Activated CD4-positive, alpha-beta T cell treated with anti-CD3 and anti-CD28 coated beads for 1 hour (primary cell): ENCODE results near the gene EP400.

Experiments
- DNase-seq: peaks from one replicate; pipeline ENCODE4 v3.0.0-alpha.2; 2020

EP400 gene

GRCh38 chr12:131913666-131914065 is 36.1 kb upstream of the EP400 start:
- no peak for DNase-seq

- DNase-seq: no peak
Observed at GRCh38 chr12:131914179-131914702, 35.5 kb upstream of the EP400 start.

- no peak for DNase-seq
Observed at GRCh38 chr12:131915000-131915689, 34.6 kb upstream of the EP400 start.

GRCh38 chr12:131915823-131916222 is 33.9 kb upstream of the EP400 start:
- DNase-seq: no peak

GRCh38 chr12:131916306-131917138 is 33.2 kb upstream of the EP400 start:
- no peak for DNase-seq

- DNase-seq: no peak
Observed at GRCh38 chr12:131917139-131917710, 32.5 kb upstream of the EP400 start.

- no peak for DNase-seq
Observed at GRCh38 chr12:131917711-131918306, 31.9 kb upstream of the EP400 start.

GRCh38 chr12:131918311-131919050 is 31.3 kb upstream of the EP400 start:
- DNase-seq: no peak

- DNase-seq: no peak
Observed at GRCh38 chr12:131919051-131919347, 30.7 kb upstream of the EP400 start.

- DNase-seq: no peak
Observed at GRCh38 chr12:131919366-131920156, 30.2 kb upstream of the EP400 start.

- DNase-seq: no peak
Observed at GRCh38 chr12:131920157-131920508, 29.6 kb upstream of the EP400 start.

- no peak for DNase-seq
Observed at GRCh38 chr12:131920902-131921840, 28.6 kb upstream of the EP400 start.

- no peak for DNase-seq
Observed at GRCh38 chr12:131921866-131922769, 27.6 kb upstream of the EP400 start.

- DNase-seq: no peak
Observed at GRCh38 chr12:131922772-131923171, 27.0 kb upstream of the EP400 start.

GRCh38 chr12:131923260-131923659 is 26.5 kb upstream of the EP400 start:
- no peak for DNase-seq

- DNase-seq: no peak
Observed at GRCh38 chr12:131927110-131928079, 22.3 kb upstream of the EP400 start.

GRCh38 chr12:131928080-131928710 is 21.5 kb upstream of the EP400 start:
- DNase-seq: no peak
